HuH-7.5 (cell line): Measurements from ENCODE around the gene SLIT1.
"Not testable (repeated sequence)": the region's sequence is repeated elsewhere in the genome, so short reads cannot be mapped to it uniquely, and the experiment has no call there.

Source experiments
- DNase-seq: peaks from one replicate; pipeline ENCODE4 v3.0.0; 2011; ENCODE audit warnings: low spot score

SLIT1 gene

GRCh38 chr10:97042716-97043562, 142.8 kb downstream of the SLIT1 start:
- DNase-seq: no peak

GRCh38 chr10:97042081-97042480, 143.7 kb downstream of the SLIT1 start:
- DNase-seq: no peak

GRCh38 chr10:97040706-97041105, 145.1 kb downstream of the SLIT1 start:
- DNase-seq: no peak

GRCh38 chr10:97040248-97040584, 145.5 kb downstream of the SLIT1 start:
- no peak for DNase-seq

- DNase-seq: no peak
Observed at GRCh38 chr10:97039538-97040247, 146.1 kb downstream of the SLIT1 start.

- DNase-seq: no peak
Observed at GRCh38 chr10:97038688-97039087, 147.1 kb downstream of the SLIT1 start.

GRCh38 chr10:97037365-97038361, 148.1 kb downstream of the SLIT1 start:
- DNase-seq: peak; percentile 89

- DNase-seq: no peak
Observed at GRCh38 chr10:97034958-97035769, 150.6 kb downstream of the SLIT1 start.

GRCh38 chr10:97034301-97034700, 151.5 kb downstream of the SLIT1 start:
- DNase-seq: no peak

GRCh38 chr10:97033841-97034240, 151.9 kb downstream of the SLIT1 start:
- not testable (repeated sequence) for DNase-seq

- no peak for DNase-seq
Observed at GRCh38 chr10:97032624-97033023, 153.1 kb downstream of the SLIT1 start.

- DNase-seq: no peak
Observed at GRCh38 chr10:97031459-97031858, 154.3 kb downstream of the SLIT1 start.

- DNase-seq: no peak
Observed at GRCh38 chr10:97030894-97031293, 154.9 kb downstream of the SLIT1 start.

- DNase-seq: no peak
Observed at GRCh38 chr10:97029271-97029670, 156.5 kb downstream of the SLIT1 start.

- DNase-seq: no peak
Observed at GRCh38 chr10:97028832-97029178, 157.0 kb downstream of the SLIT1 start.

- no peak for DNase-seq
Observed at GRCh38 chr10:97028126-97028831, 157.5 kb downstream of the SLIT1 start.

GRCh38 chr10:97025613-97026242, 160.0 kb downstream of the SLIT1 start:
- peak; percentile 66 for DNase-seq

GRCh38 chr10:97024168-97025073, 161.3 kb downstream of the SLIT1 start:
- no peak for DNase-seq
